Adipocyte (in vitro differentiated cells): Measurements from ENCODE around the gene ELOVL5.
"Not testable (repeated sequence)": the region's sequence is repeated elsewhere in the genome, so short reads cannot be mapped to it uniquely, and the experiment has no call there.

Experiments used
- DNase-seq: peaks from one replicate; pipeline ENCODE4 v3.0.0-alpha.2; 2015; ENCODE audit warnings: low read depth
- H3K27me3 ChIP-seq: replicated peaks from 2 replicates; pipeline ENCODE4 v1.7.0; 2013; ENCODE audit warnings: mild to moderate bottlenecking, low read length, moderate library complexity; ENCODE audit not compliant: control insufficient read depth, insufficient read depth
- H3K36me3 ChIP-seq: 2 replicates; pipeline ENCODE4 v1.7.0; 2013; ENCODE audit warnings: low read length, mild to moderate bottlenecking, moderate library complexity; ENCODE audit not compliant: control insufficient read depth, insufficient read depth, severe bottlenecking
- H3K4me1 ChIP-seq: 2 replicates; pipeline ENCODE4 v1.7.0; 2013; ENCODE audit warnings: mild to moderate bottlenecking, low read length, moderate library complexity; ENCODE audit not compliant: control insufficient read depth, insufficient read depth
- H3K4me3 ChIP-seq: 2 replicates; pipeline ENCODE4 v1.7.0; 2013; ENCODE audit warnings: mild to moderate bottlenecking, low read length, moderate library complexity
- H3K9ac ChIP-seq: 2 replicates; pipeline ENCODE4 v1.7.0; 2013; ENCODE audit warnings: mild to moderate bottlenecking, low read length, moderate library complexity
- H3K9me3 ChIP-seq: 2 replicates; pipeline ENCODE4 v1.7.0; 2013; ENCODE audit warnings: mild to moderate bottlenecking, low read length, moderate library complexity; ENCODE audit not compliant: control insufficient read depth

The ELOVL5 gene

GRCh38 chr6:53327017-53327395, 21.7 kb downstream of the ELOVL5 start:
- Histone ChIP-seq H3K9me3 (no peaks in the 10 kb centered on the region), H3K4me1 (peaks cover 50% of the 10 kb centered on the region), H3K36me3 (peaks cover 22% of the 10 kb centered on the region), H3K9ac (peak overlapping the region; percentile 7), H3K4me3 (peak overlapping the region; percentile 33), H3K27me3 (no peaks in the 10 kb centered on the region)
- DNase-seq, result no peak

GRCh38 chr6:53326372-53327016, 22.3 kb downstream of the ELOVL5 start:
- H3K4me3 ChIP-seq, result peak overlapping the region; percentile 33
- DNase-seq, result peak; percentile 97

DNA sequence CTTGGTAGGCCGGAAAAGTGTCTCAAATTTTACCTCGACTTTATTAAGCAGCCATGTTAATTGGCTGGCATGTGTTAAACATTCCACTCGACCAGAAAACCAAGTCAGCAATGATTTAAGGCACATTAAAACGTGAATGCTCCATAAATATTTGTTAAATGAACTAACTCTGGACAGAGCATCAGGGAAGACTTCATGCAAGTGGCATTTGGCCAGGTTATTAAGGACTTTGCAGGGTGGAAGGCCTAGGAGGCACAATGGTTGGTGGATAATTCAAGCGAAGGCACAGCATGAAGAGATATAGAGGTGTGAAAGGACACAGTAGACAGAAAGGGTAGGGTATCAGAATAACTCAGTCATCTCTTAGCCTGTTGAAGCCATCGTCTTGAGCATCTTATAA, 23.0 kb downstream of the ELOVL5 start:
- no peaks in the 10 kb centered on the region for H3K27me3 ChIP-seq

More at GRCh38 chr6:53326372-53327016, 22.3 kb downstream of the ELOVL5 start:
- H3K36me3 ChIP-seq, result peaks cover 17% of the 10 kb centered on the region
- peaks cover 55% of the 10 kb centered on the region for H3K4me1 ChIP-seq
- no peaks in the 10 kb centered on the region for H3K27me3 ChIP-seq
- peak overlapping the region; percentile 7 for H3K9ac ChIP-seq
- no peaks in the 10 kb centered on the region for H3K9me3 ChIP-seq

GRCh38 chr6:53322188-53323029, 26.3 kb downstream of the ELOVL5 start:
- H3K4me1 ChIP-seq, result peaks cover 52% of the 10 kb centered on the region
- peak overlapping the region; percentile 74 for H3K4me3 ChIP-seq
- H3K36me3 ChIP-seq, result peaks cover 8% of the 10 kb centered on the region
- peak overlapping the region; percentile 86 for H3K9ac ChIP-seq
- no peaks in the 10 kb centered on the region for H3K9me3 ChIP-seq
- DNase-seq, result peak; percentile 46
- H3K27me3 ChIP-seq, result no peaks in the 10 kb centered on the region

More for the DNA sequence above, 23.0 kb downstream of the ELOVL5 start:
- H3K9me3 ChIP-seq, result no peaks in the 10 kb centered on the region
- H3K9ac ChIP-seq, result no peak overlapping the region
- no peak for DNase-seq
- peaks cover 13% of the 10 kb centered on the region for H3K36me3 ChIP-seq
- H3K4me1 ChIP-seq, result peaks cover 62% of the 10 kb centered on the region
- H3K4me3 ChIP-seq, result no peak overlapping the region

DNA sequence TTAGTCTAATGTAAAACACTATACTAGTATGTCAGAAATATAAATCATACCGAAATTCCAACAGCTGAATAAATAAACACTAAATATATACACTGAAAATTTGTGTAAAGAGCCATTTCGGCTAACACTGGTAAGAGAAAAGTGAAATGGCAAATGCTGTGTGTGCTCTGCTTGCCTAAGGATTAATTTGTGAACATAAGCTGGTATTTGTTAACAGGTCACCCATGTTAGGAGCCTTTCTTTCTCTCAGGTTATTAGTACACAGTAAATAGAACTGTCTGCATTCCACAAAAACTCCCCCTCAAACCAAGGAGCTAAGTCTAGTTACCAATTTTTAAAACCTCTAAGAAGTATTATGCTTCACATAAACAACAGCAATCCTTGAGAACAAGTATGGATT, 27.0 kb downstream of the ELOVL5 start:
- Histone ChIP-seq H3K4me1 (peaks cover 45% of the 10 kb centered on the region), H3K27me3 (no peaks in the 10 kb centered on the region), H3K9me3 (no peaks in the 10 kb centered on the region), H3K9ac (peak overlapping the region; percentile 86), H3K36me3 (peaks cover 8% of the 10 kb centered on the region), H3K4me3 (peak overlapping the region; percentile 74)
- no peak for DNase-seq

- Histone ChIP-seq H3K27me3 (no peaks in the 10 kb centered on the region), H3K36me3 (peaks cover 8% of the 10 kb centered on the region), H3K4me1 (peaks cover 40% of the 10 kb centered on the region), H3K9me3 (no peaks in the 10 kb centered on the region), H3K4me3 (peak overlapping the region; percentile 74), H3K9ac (peak overlapping the region; percentile 86)
- no peak for DNase-seq
Observed at GRCh38 chr6:53320964-53321363, 27.8 kb downstream of the ELOVL5 start.

DNA sequence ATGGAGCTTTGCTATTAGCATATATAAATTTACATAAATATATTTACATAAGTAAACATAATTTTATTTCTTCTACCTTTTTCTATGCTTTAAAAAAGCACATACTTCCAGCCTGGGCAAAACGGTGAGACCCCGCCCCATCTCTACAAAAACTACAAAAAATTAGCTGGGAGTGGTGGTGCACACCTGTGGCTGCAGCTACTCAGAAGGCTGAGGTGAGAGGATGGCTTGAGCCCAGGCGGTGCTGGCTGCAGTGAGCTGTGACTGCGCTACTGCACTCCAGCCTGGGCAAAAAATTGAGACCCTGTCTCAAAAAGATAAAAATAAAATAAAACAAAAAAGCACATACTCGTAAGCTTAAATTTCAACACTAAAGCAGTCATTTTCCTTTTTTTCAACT, 30.3 kb downstream of the ELOVL5 start:
- H3K4me3 ChIP-seq, result no peak overlapping the region
- H3K4me1 ChIP-seq, result peaks cover 55% of the 10 kb centered on the region
- peaks cover under 1% of the 10 kb centered on the region for H3K9me3 ChIP-seq
- H3K36me3 ChIP-seq, result peaks cover 5% of the 10 kb centered on the region
- DNase-seq, result no peak
- no peak overlapping the region for H3K9ac ChIP-seq
- H3K27me3 ChIP-seq, result no peaks in the 10 kb centered on the region

DNA sequence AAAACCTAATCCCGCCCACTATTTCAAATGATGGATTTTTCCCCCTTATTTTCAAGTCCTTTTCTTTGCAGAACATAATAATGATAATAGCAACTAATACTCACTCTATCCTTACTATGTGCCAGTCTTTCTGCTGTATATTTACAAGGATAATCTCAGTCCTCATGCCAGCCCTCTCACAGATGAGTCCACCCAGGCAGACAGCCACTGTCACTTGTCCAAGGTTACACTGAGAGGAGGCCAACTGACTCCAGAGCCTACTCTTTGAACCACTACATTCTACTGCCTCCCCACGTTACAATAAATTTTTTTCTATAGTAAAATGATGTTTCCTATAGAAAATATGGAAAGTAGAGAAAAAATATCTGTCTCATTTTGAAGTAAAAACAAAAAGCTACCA, 30.9 kb downstream of the ELOVL5 start:
- H3K9ac ChIP-seq, result no peak overlapping the region
- no peak for DNase-seq
- H3K4me1 ChIP-seq, result peaks cover 56% of the 10 kb centered on the region
- H3K4me3 ChIP-seq, result no peak overlapping the region
- no peaks in the 10 kb centered on the region for H3K27me3 ChIP-seq
- peaks cover 6% of the 10 kb centered on the region for H3K36me3 ChIP-seq
- H3K9me3 ChIP-seq, result peaks cover 4% of the 10 kb centered on the region

GRCh38 chr6:53317299-53317698, 31.5 kb downstream of the ELOVL5 start:
- H3K9me3 ChIP-seq, H3K27me3 ChIP-seq, DNase-seq, H3K9ac ChIP-seq, H3K4me3 ChIP-seq: not testable (repeated sequence)
- Histone ChIP-seq H3K36me3 (peaks cover 12% of the 10 kb centered on the region), H3K4me1 (peaks cover 54% of the 10 kb centered on the region)

GRCh38 chr6:53316142-53316541, 32.6 kb downstream of the ELOVL5 start:
- H3K27me3 ChIP-seq, result no peaks in the 10 kb centered on the region
- DNase-seq, result no peak
- no peak overlapping the region for H3K4me3 ChIP-seq
- H3K9ac ChIP-seq, result no peak overlapping the region
- H3K4me1 ChIP-seq, result peaks cover 54% of the 10 kb centered on the region
- H3K36me3 ChIP-seq, result peaks cover 20% of the 10 kb centered on the region
- H3K9me3 ChIP-seq, result peaks cover 4% of the 10 kb centered on the region

- DNase-seq, result no peak
- no peak overlapping the region for H3K9ac ChIP-seq
- peaks cover 23% of the 10 kb centered on the region for H3K36me3 ChIP-seq
- H3K4me3 ChIP-seq, result no peak overlapping the region
- peaks cover 4% of the 10 kb centered on the region for H3K9me3 ChIP-seq
- peaks cover 55% of the 10 kb centered on the region for H3K4me1 ChIP-seq
- H3K27me3 ChIP-seq, result no peaks in the 10 kb centered on the region
Observed at GRCh38 chr6:53315086-53315724, 33.5 kb downstream of the ELOVL5 start.
